GM15510 (cell line): ENCODE results near the gene FOCAD.

Experiments used
- POLR2A ChIP-seq: IDR thresholded peaks from 3 replicates; pipeline ENCODE4 v1.6.1; 2011; ENCODE audit warnings: borderline replicate concordance; ENCODE audit not compliant: insufficient read length; ENCODE audit errors: extremely low read depth

The FOCAD gene

GRCh38 chr9:20844916-20845315, 160.9 kb downstream of the FOCAD start:
- TF ChIP-seq POLR2A = no peak

GRCh38 chr9:20848490-20848889, 164.4 kb downstream of the FOCAD start:
- no peak for TF ChIP-seq POLR2A

GRCh38 chr9:20853866-20854265, 169.8 kb downstream of the FOCAD start:
- no peak for TF ChIP-seq POLR2A

GRCh38 chr9:20854444-20854843, 170.4 kb downstream of the FOCAD start:
- no peak for TF ChIP-seq POLR2A

GRCh38 chr9:20863945-20864344, 179.9 kb downstream of the FOCAD start:
- TF ChIP-seq POLR2A = no peak

- TF ChIP-seq POLR2A = no peak
These were observed 181.3 kb downstream of the FOCAD start for GRCh38 chr9:20865347-20865746.

- no peak for TF ChIP-seq POLR2A
These were observed 186.1 kb downstream of the FOCAD start for GRCh38 chr9:20870115-20870514.

- no peak for TF ChIP-seq POLR2A
These were observed 188.4 kb downstream of the FOCAD start for GRCh38 chr9:20872340-20872977.

- no peak for TF ChIP-seq POLR2A
These were observed 189.3 kb downstream of the FOCAD start for GRCh38 chr9:20873240-20873865.

- no peak for TF ChIP-seq POLR2A
These were observed 196.2 kb downstream of the FOCAD start for GRCh38 chr9:20880271-20880670.

GRCh38 chr9:20880675-20881074, 196.6 kb downstream of the FOCAD start:
- no peak for TF ChIP-seq POLR2A

GRCh38 chr9:20884985-20885593, 201.0 kb downstream of the FOCAD start:
- no peak for TF ChIP-seq POLR2A

- no peak for TF ChIP-seq POLR2A
These were observed 215.0 kb downstream of the FOCAD start for GRCh38 chr9:20898885-20899554.

- TF ChIP-seq POLR2A = no peak
These were observed 219.2 kb downstream of the FOCAD start for GRCh38 chr9:20903212-20903611.

- no peak for TF ChIP-seq POLR2A
These were observed 220.9 kb downstream of the FOCAD start for GRCh38 chr9:20904995-20905394.

- no peak for TF ChIP-seq POLR2A
These were observed 222.3 kb downstream of the FOCAD start for GRCh38 chr9:20906326-20906725.

GRCh38 chr9:20908461-20908860, 224.4 kb downstream of the FOCAD start:
- no peak for TF ChIP-seq POLR2A

- no peak for TF ChIP-seq POLR2A
These were observed 230.5 kb downstream of the FOCAD start for GRCh38 chr9:20914556-20914955.
